H1 (cell line): ENCODE results near the gene SYNPO. TPM values are rescaled to one million over a fixed set of nuclear protein-coding genes. Genes with fewer than 3 reads are reported as not detected.

Experiments
- CTCF ChIA-PET: fragments of 300-600 bp; sonication (Branson Sonifier 250); formaldehyde crosslinking; loops from one replicate; lab custom pipeline; 2021; ENCODE audit not compliant: partially characterized antibody; lab: Charles Lee
- POLR2A ChIA-PET: fragments of 300-600 bp; sonication (Branson Sonifier 250); formaldehyde crosslinking; loops from one replicate; lab custom pipeline; 2021; ENCODE audit warnings: inconsistent platforms; ENCODE audit not compliant: partially characterized antibody; lab: Charles Lee
- DNase-seq, 2 experiments: peaks; one replicate each; pipeline versions ENCODE4 v3.0.0 to v3.0.0-alpha.2; 2010 to 2022; ENCODE audit warnings: low spot score in 2 of 2, low read depth in 1 of 2, mixed read lengths in 1 of 2
- FAIRE-seq: peaks from 2 replicates; lab custom pipeline; 2011; peaks lifted over from hg19 to GRCh38; lab: Jason Lieb, UNC
- H2AFZ ChIP-seq: 2 replicates; pipeline ENCODE4 v1.8.1; 2012; ENCODE audit warnings: low read length, inconsistent platforms
- H2AK5ac ChIP-seq: 2 replicates; pipeline ENCODE4 v1.6.1; 2013; ENCODE audit warnings: low read depth, low read length
- H2BK120ac ChIP-seq: replicated peaks from 2 replicates; pipeline ENCODE3; 2013; ENCODE audit warnings: low read depth, low read length, inconsistent platforms
- H2BK12ac ChIP-seq: 2 replicates; pipeline ENCODE4 v1.6.1; 2013; ENCODE audit warnings: low read depth, low read length
- H2BK15ac ChIP-seq: 2 replicates; pipeline ENCODE4 v1.6.1; 2013; ENCODE audit warnings: low read length
- H2BK20ac ChIP-seq: 2 replicates; pipeline ENCODE4 v1.6.1; 2013; ENCODE audit warnings: low read length
- H2BK5ac ChIP-seq: 2 replicates; pipeline ENCODE4 v1.6.1; 2013; ENCODE audit warnings: low read depth, low read length
- H3K14ac ChIP-seq: 2 replicates; pipeline ENCODE4 v1.6.1; 2013; ENCODE audit warnings: inconsistent platforms; ENCODE audit not compliant: insufficient read length
- H3K18ac ChIP-seq: 2 replicates; pipeline ENCODE4 v1.6.1; 2013; ENCODE audit warnings: low read length; ENCODE audit errors: extremely low read depth
- H3K23ac ChIP-seq: 2 replicates; pipeline ENCODE4 v1.6.1; 2013; ENCODE audit warnings: inconsistent platforms; ENCODE audit not compliant: insufficient read length
- H3K23me2 ChIP-seq: 2 replicates; pipeline ENCODE4 v1.6.1; 2013; ENCODE audit warnings: low read depth, low read length
- H3K27ac ChIP-seq: 2 replicates; pipeline ENCODE4 v1.6.1; 2011; ENCODE audit warnings: low read depth, low read length, inconsistent platforms
- H3K27me3 ChIP-seq, 4 experiments: replicated peaks in 1 of 4; 1 replicate in 1 of 4; 2 replicates in 3 of 4; pipeline versions ENCODE4 v1.6.1 to v1.8.1; 2011 to 2013; ENCODE audit warnings: low read length in 3 of 4, mild to moderate bottlenecking in 3 of 4, inconsistent platforms in 2 of 4, mixed read lengths in 2 of 4, moderate library complexity in 1 of 4; ENCODE audit not compliant: control insufficient read depth in 3 of 4, insufficient read depth in 3 of 4; ENCODE audit errors: extremely low read depth in 1 of 4
- H3K36me3 ChIP-seq, 4 experiments: 2 replicates each; pipeline versions ENCODE4 v1.6.1 to v1.8.1; 2011 to 2013; ENCODE audit warnings: mild to moderate bottlenecking in 4 of 4, low read length in 3 of 4, moderate library complexity in 2 of 4, control low read depth in 1 of 4, inconsistent platforms in 1 of 4; ENCODE audit not compliant: insufficient read depth in 4 of 4, control insufficient read depth in 2 of 4
- H3K4ac ChIP-seq: replicated peaks from 2 replicates; pipeline ENCODE3; 2013; ENCODE audit warnings: low read length, low read depth, mixed read lengths, inconsistent platforms; ENCODE audit not compliant: insufficient read length
- H3K4me1 ChIP-seq, 4 experiments: replicated peaks in 1 of 4; 1 replicate in 1 of 4; 2 replicates in 3 of 4; pipeline versions ENCODE4 v1.6.1 to v1.8.1; 2011 to 2013; ENCODE audit warnings: low read length in 3 of 4, inconsistent platforms in 2 of 4, mixed read lengths in 1 of 4; ENCODE audit not compliant: insufficient read depth in 4 of 4, control insufficient read depth in 3 of 4
- H3K4me2 ChIP-seq, 2 experiments: 2 replicates each; pipeline versions ENCODE4 v1.6.1 to v1.8.1; 2011 to 2013; ENCODE audit warnings: low read depth in 2 of 2, low read length in 2 of 2, control low read depth in 1 of 2, inconsistent platforms in 1 of 2, mild to moderate bottlenecking in 1 of 2; ENCODE audit not compliant: insufficient read depth in 1 of 2
- H3K4me3 ChIP-seq, 4 experiments: fragments of 200-600, 300-600 bp in 1 of 4; sonication (generic), shearing (Covaris generic), sonication (Bioruptor Twin) in 1 of 4; 2 replicates each; pipeline versions ENCODE4 v1.5.1 to v1.8.1; 2011 to 2016; ENCODE audit warnings: low read length in 4 of 4, low read depth in 3 of 4, control low read depth in 2 of 4, inconsistent platforms in 2 of 4, mild to moderate bottlenecking in 2 of 4, mixed read lengths in 1 of 4, moderate library complexity in 1 of 4; ENCODE audit not compliant: insufficient read depth in 2 of 4; ENCODE audit errors: extremely low read depth in 1 of 4
- H3K56ac ChIP-seq: replicated peaks from 2 replicates; pipeline ENCODE3; 2013; ENCODE audit warnings: low read depth, mild to moderate bottlenecking, mixed read lengths, low read length, inconsistent platforms; ENCODE audit not compliant: insufficient read length
- H3K79me1 ChIP-seq: 2 replicates; pipeline ENCODE4 v1.6.1; 2013; ENCODE audit warnings: low read depth, low read length, control low read depth
- H3K79me2 ChIP-seq, 2 experiments: 2 replicates each; pipeline versions ENCODE4 v1.6.1 to v1.8.1; 2012 to 2013; ENCODE audit warnings: low read length in 2 of 2, mild to moderate bottlenecking in 2 of 2, inconsistent platforms in 1 of 2; ENCODE audit not compliant: insufficient read depth in 2 of 2, control insufficient read depth in 1 of 2
- H3K9ac ChIP-seq, 4 experiments: replicated peaks in 1 of 4; 1 replicate in 1 of 4; 2 replicates in 3 of 4; pipeline versions ENCODE4 v1.6.1 to v1.8.1; 2011 to 2013; ENCODE audit warnings: low read depth in 3 of 4, low read length in 3 of 4, control low read depth in 2 of 4, mild to moderate bottlenecking in 2 of 4, moderate library complexity in 2 of 4, inconsistent platforms in 1 of 4; ENCODE audit errors: extremely low read depth in 1 of 4
- H3K9me3 ChIP-seq, 2 experiments: 2 replicates each; pipeline versions ENCODE4 v1.6.1 to v1.8.1; 2012 to 2013; ENCODE audit warnings: mild to moderate bottlenecking in 2 of 2, moderate library complexity in 2 of 2, control low read depth in 1 of 2, inconsistent platforms in 1 of 2, low read depth in 1 of 2, low read length in 1 of 2, mixed read lengths in 1 of 2; ENCODE audit not compliant: insufficient read depth in 2 of 2
- H4K20me1 ChIP-seq, 2 experiments: replicated peaks in 1 of 2; 2 replicates each; pipeline versions ENCODE3 to v1.8.1; 2011 to 2013; ENCODE audit warnings: inconsistent platforms in 2 of 2, low read length in 2 of 2, mild to moderate bottlenecking in 1 of 2; ENCODE audit not compliant: insufficient read depth in 2 of 2, control insufficient read depth in 1 of 2
- H4K5ac ChIP-seq: 2 replicates; pipeline ENCODE4 v1.6.1; 2013; ENCODE audit warnings: low read length, low read depth, mixed read lengths, inconsistent platforms; ENCODE audit not compliant: insufficient read length
- H4K8ac ChIP-seq: 2 replicates; pipeline ENCODE4 v1.8.0; 2013; ENCODE audit warnings: mild to moderate bottlenecking, moderate library complexity, low read length, inconsistent platforms; ENCODE audit not compliant: insufficient read depth; ENCODE audit errors: extremely low read depth
- H4K91ac ChIP-seq: replicated peaks from 2 replicates; pipeline ENCODE3; 2013; ENCODE audit warnings: low read length, mixed read lengths, inconsistent platforms; ENCODE audit not compliant: insufficient read length
- BRCA1 ChIP-seq: IDR thresholded peaks from 2 replicates; pipeline ENCODE4 v1.6.1; 2012; ENCODE audit warnings: low read depth, low read length, improper control_type of control experiment
- CREB1 ChIP-seq: IDR thresholded peaks from 2 replicates; pipeline ENCODE4 v1.6.1; 2012; ENCODE audit warnings: inconsistent platforms
- HDAC2 ChIP-seq, 2 experiments: fragments of 300-600 bp in 1 of 2; sonication (generic) in 1 of 2; IDR thresholded peaks; 2 replicates each; pipeline ENCODE4 v1.6.1; 2011 to 2012; ENCODE audit warnings: low read depth in 2 of 2, low read length in 2 of 2, mild to moderate bottlenecking in 2 of 2, moderate library complexity in 2 of 2, borderline replicate concordance in 1 of 2, inconsistent platforms in 1 of 2
- MAFK ChIP-seq: IDR thresholded peaks from 2 replicates; pipeline ENCODE4 v1.6.1; 2012; ENCODE audit warnings: low read depth, mild to moderate bottlenecking, improper control_type of control experiment, low read length
- POLR2A ChIP-seq, 2 experiments: IDR thresholded peaks; 1 replicate in 1 of 2; 2 replicates in 1 of 2; pipeline ENCODE4 v1.6.1; 2011; ENCODE audit warnings: low read depth in 2 of 2, low read length in 2 of 2, mild to moderate bottlenecking in 2 of 2; ENCODE audit errors: control extremely low read depth in 1 of 2
- RFX5 ChIP-seq: IDR thresholded peaks from 2 replicates; pipeline ENCODE4 v1.6.1; 2011; ENCODE audit warnings: low read depth, low read length, improper control_type of control experiment, borderline replicate concordance
- SIX5 ChIP-seq: IDR thresholded peaks from 2 replicates; pipeline ENCODE4 v1.6.1; 2011; ENCODE audit warnings: mild to moderate bottlenecking, low read depth, low read length
- SUZ12 ChIP-seq: fragments of 200-600 bp; sonication (generic); IDR thresholded peaks from 2 replicates; pipeline ENCODE4 v1.6.1; 2012; ENCODE audit warnings: mild to moderate bottlenecking, inconsistent platforms, low read length, moderate library complexity, mixed read lengths
- TCF12 ChIP-seq: IDR thresholded peaks from 2 replicates; pipeline ENCODE4 v1.6.1; 2011; ENCODE audit warnings: low read depth, mild to moderate bottlenecking, low read length
- WGBS, 2 experiments: shearing (Covaris generic) in 1 of 2; methylation state at CpG; one replicate each; pipeline versions ENCODE4 v1.1.6 to v1.1.7; 2013 to 2015; ENCODE audit warnings: low lambda C conversion rate in 2 of 2, mixed read lengths in 2 of 2, inconsistent platforms in 1 of 2, low coverage in 1 of 2, missing lambda C conversion rate in 1 of 2; ENCODE audit not compliant: insufficient replicate concordance in 2 of 2, insufficient coverage in 1 of 2, insufficient read length in 1 of 2; ENCODE audit errors: extremely low coverage in 1 of 2, missing lambda C conversion rate in 1 of 2; 5-methylcytosine and 5-hydroxymethylcytosine counted together
- polyA plus RNA-seq, 7 experiments: library from polyadenylated mRNA; depleted of rRNA in 3 of 7; stranded (reverse) in 5 of 7; unstranded in 2 of 7; fragments of >200 nt in 5 of 7; fragments of 200-250 nt in 2 of 7; gene quantifications; 1 replicate in 5 of 7; 2 replicates in 1 of 7; 4 replicates in 1 of 7; pipeline versions ENCODE4 v1.2.1 to v1.2.3, GENCODE V29; 2011 to 2013; ENCODE audit warnings: missing spikeins in 2 of 7, mixed read lengths in 2 of 7
- total RNA-seq: library from RNA; stranded (reverse); fragmentation: NEBNext Ultra II Directional; extraction: Animal tissue kit (Norgen Biotek cat#: 25700); gene quantifications from 2 replicates; pipeline ENCODE4 v1.2.1, GENCODE V29; 2021
- TF ChIP-seq, protein P1 (sequence below): IDR thresholded peaks from 2 replicates; pipeline ENCODE4 v1.6.1; 2012; ENCODE audit warnings: inconsistent platforms
- TF ChIP-seq, protein P2 (sequence below): IDR thresholded peaks from 2 replicates; pipeline ENCODE4 v1.6.1; 2012; ENCODE audit warnings: inconsistent platforms

Gene SYNPO
- total and polyA plus RNA-seq, 2 of the 8 experiments (the other 6 are each of a cell fraction or from before 2014, with no cell fraction given), result 2.3 TPM

DNA sequence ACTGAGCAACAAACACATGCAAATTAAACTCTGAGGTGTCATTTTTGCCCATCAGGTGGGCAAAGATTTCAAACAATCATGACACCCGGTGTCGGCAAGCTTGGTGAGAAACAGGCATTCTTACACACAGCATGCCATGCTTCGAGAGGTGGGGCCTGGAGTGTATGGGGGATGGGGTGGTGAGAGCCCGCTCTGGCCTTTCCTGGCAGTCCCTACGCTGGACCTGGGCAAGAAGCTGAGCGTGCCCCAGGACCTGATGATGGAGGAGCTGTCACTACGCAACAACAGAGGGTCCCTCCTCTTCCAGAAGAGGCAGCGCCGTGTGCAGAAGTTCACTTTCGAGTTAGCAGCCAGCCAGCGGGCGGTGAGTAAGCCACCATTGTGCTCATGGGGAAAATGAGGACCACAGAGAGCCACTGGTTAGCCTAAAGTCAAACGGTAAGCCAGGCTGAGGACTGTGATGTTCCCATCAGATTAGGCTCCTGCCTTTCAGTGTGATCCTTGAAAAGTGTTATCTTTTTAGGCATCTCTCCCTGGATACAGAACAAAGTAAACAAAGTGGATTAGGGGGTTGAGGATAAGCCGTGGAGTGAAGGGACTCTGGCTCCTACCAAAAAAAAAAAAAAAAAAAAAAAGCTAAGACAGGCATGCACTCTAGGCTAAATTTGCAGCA, 30.0 kb downstream of the SYNPO start:
- Histone ChIP-seq H3K9ac (peak overlapping the region in 2 of 4 experiments; percentile 10 to 20; a peak in 1 of 7 replicates), H3K14ac (no peak overlapping the region), H3K18ac (peak overlapping the region; percentile 84; the same call in 1 of the 2 replicates), H3K23me2 (peaks cover 9% of the 10 kb centered on the region), H3K4ac (no peak overlapping the region), H2BK120ac (no peak overlapping the region), H3K56ac (no peak overlapping the region), H3K27ac (no peak overlapping the region), H3K79me1 (no peaks in the 10 kb centered on the region), H4K20me1 (no peaks in the 10 kb centered on the region), H2BK5ac (peak overlapping the region; percentile 45; the same call in 1 of the 2 replicates), H2AK5ac (0 out of 2 replicates have a peak overlapping the region, but pooled peaks have one; percentile 87), H3K79me2 (peaks cover 0 to 9% of the 10 kb centered on the region in 2 experiments; a peak in 2 of 4 replicates), H2BK12ac (peak overlapping the region; percentile 7; the same call in 1 of the 2 replicates), H2BK20ac (no peak overlapping the region), H3K9me3 (no peaks in the 10 kb centered on the region), H3K27me3 (no peaks in the 10 kb centered on the region), H3K4me2 (peak overlapping the region; percentile 73 to 94; a peak in 3 of 4 replicates), H2BK15ac (peak overlapping the region; percentile 95), H3K4me1 (peaks cover 5 to 23% (median 14%) of the 10 kb centered on the region in 4 experiments), H4K8ac (no peak overlapping the region), H4K91ac (peak overlapping the region; percentile 6), H4K5ac (peak overlapping the region; percentile 16), H2AFZ (no peak overlapping the region), H3K23ac (no peak overlapping the region), H3K36me3 (peaks cover 0 to 12% (median 0%) of the 10 kb centered on the region in 4 experiments; a peak in 2 of 8 replicates), H3K4me3 (peak overlapping the region; percentile 16 to 96 (median 91); a peak in 6 of 8 replicates)
- 64% methylated on average over 14 of the region's 14 CpGs; no CpG with 5 or more reads in 1 of the 2 experiments for WGBS, 2 experiments
- CTCF ChIA-PET, result interaction anchor here (0.7 to 2.5 kb wide), 4 partner anchors 9 to 221 kb away, joined by 3 to 8 read pairs (median 6); partner anchors contain the start of genes MYOZ3 and RPS14
- DNase-seq (no peak), FAIRE-seq (peak; percentile 85)
- POLR2A ChIA-PET, result interaction anchor here (1.1 to 4.7 kb wide), 6 partner anchors 11 to 221 kb away, joined by 3 to 70 read pairs (median 15); partner anchors contain the start of genes MYOZ3, RBM22 and RPS14
- TF ChIP-seq, protein P1, sequence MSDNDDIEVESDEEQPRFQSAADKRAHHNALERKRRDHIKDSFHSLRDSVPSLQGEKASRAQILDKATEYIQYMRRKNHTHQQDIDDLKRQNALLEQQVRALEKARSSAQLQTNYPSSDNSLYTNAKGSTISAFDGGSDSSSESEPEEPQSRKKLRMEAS, result peak; percentile 73
- TF ChIP-seq TCF12, result no peak
- TF ChIP-seq SUZ12, result no peak
- no peak for TF ChIP-seq POLR2A (IDR thresholded peaks at IDR 0.05; ENCODE audit: control extremely low read depth in 1 of 2, low read depth in 2 of 2, low read length in 2 of 2)
- no peak for TF ChIP-seq BRCA1
- no peak for TF ChIP-seq CREB1
- no peak for TF ChIP-seq SIX5
- TF ChIP-seq HDAC2 (IDR thresholded peaks at IDR 0.05; ENCODE audit: borderline replicate concordance in 1 of 2, low read depth in 2 of 2, low read length in 2 of 2), result no peak
- TF ChIP-seq, protein P2, sequence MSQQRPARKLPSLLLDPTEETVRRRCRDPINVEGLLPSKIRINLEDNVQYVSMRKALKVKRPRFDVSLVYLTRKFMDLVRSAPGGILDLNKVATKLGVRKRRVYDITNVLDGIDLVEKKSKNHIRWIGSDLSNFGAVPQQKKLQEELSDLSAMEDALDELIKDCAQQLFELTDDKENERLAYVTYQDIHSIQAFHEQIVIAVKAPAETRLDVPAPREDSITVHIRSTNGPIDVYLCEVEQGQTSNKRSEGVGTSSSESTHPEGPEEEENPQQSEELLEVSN, result 0 out of 2 replicates have a peak, but pooled peaks have one; percentile 23
- TF ChIP-seq RFX5, result no peak
- no peak for TF ChIP-seq MAFK
